ENCODE data around the gene BTRC. TPM values are rescaled to one million over a fixed set of nuclear protein-coding genes. Genes with fewer than 3 reads are reported as not detected.

BTRC gene
- total RNA-seq, 1 experiment from 2014 or later, result 5.7 TPM

- POLR2A ChIA-PET (ENCODE audit: unreplicated experiment), result no interaction called here
- no peak overlapping the region for H2AFZ ChIP-seq (ENCODE audit: low read length)
- H3K9ac ChIP-seq (ENCODE audit: low read length), result no peak overlapping the region
These were observed 43.3 kb upstream of the BTRC start for GRCh38 chr10:101310529-101311184.

GRCh38 chr10:101311185-101312066 is 42.5 kb upstream of the BTRC start:
- CTCF ChIA-PET, result no interaction called here
- H3K79me2 ChIP-seq (ENCODE audit: low read length), result no peaks in the 10 kb centered on the region
- H3K36me3 ChIP-seq (ENCODE audit: low read depth, low read length), result no peaks in the 10 kb centered on the region
- H3K9me2 ChIP-seq (replicated peaks; ENCODE audit: low read length), result no peaks in the 10 kb centered on the region
- POLR2A ChIA-PET (ENCODE audit: unreplicated experiment), result no interaction called here
- no peaks in the 10 kb centered on the region for H4K20me1 ChIP-seq (ENCODE audit: low read length)
- H3K27me3 ChIP-seq (ENCODE audit: low read length), result peaks cover 10% of the 10 kb centered on the region; the same call in 1 of the 2 replicates
- H3K9me3 ChIP-seq (ENCODE audit: low read length), result no peaks in the 10 kb centered on the region
- H3K4me1 ChIP-seq (ENCODE audit: insufficient read depth, low read length), result no peaks in the 10 kb centered on the region
- no peak overlapping the region for H3K4me2 ChIP-seq (ENCODE audit: low read length)
- H3K9ac ChIP-seq (ENCODE audit: low read length), result no peak overlapping the region
- TF ChIP-seq EZH2 (IDR thresholded peaks at IDR 0.05; ENCODE audit: low read length, unreplicated experiment) (no peak), EZH2phosphoT487 (IDR thresholded peaks at IDR 0.05; ENCODE audit: borderline replicate concordance, low read length) (no peak), CTCF (conservative IDR thresholded peaks at IDR 0.05; ENCODE audit: low read depth, low read length) (no peak)
- H3K4me3 ChIP-seq (ENCODE audit: low read length), result no peak overlapping the region
- no peak for ATAC-seq
- BruUV-seq (replicated peaks), result no TSS peak
- no peak overlapping the region for H2AFZ ChIP-seq (ENCODE audit: low read length)
- DNase-seq, result no peak
- no peak overlapping the region for H3K27ac ChIP-seq (ENCODE audit: low read length)
- H3F3A ChIP-seq (ENCODE audit: low read length, unreplicated experiment), result no peaks in the 10 kb centered on the region
- intact Hi-C loops (cut with micrococcal nuclease), result no loop called here

More at GRCh38 chr10:101310529-101311184, 43.3 kb upstream of the BTRC start:
- TF ChIP-seq CTCF (conservative IDR thresholded peaks at IDR 0.05; ENCODE audit: low read depth, low read length) (no peak), EZH2phosphoT487 (IDR thresholded peaks at IDR 0.05; ENCODE audit: borderline replicate concordance, low read length) (no peak)
- H3F3A ChIP-seq (ENCODE audit: low read length, unreplicated experiment), result no peaks in the 10 kb centered on the region
- intact Hi-C loops (cut with micrococcal nuclease), result no loop called here
- no TSS peak for BruUV-seq (replicated peaks)
- no peak overlapping the region for H3K4me3 ChIP-seq (ENCODE audit: low read length)
- ATAC-seq, result no peak
- H3K79me2 ChIP-seq (ENCODE audit: low read length), result no peaks in the 10 kb centered on the region
- H3K27ac ChIP-seq (ENCODE audit: low read length), result no peak overlapping the region
- DNase-seq, result no peak
- no peaks in the 10 kb centered on the region for H3K9me3 ChIP-seq (ENCODE audit: low read length)
- CTCF ChIA-PET, result no interaction called here
- H3K27me3 ChIP-seq (ENCODE audit: low read length), result peaks cover 10% of the 10 kb centered on the region; the same call in 1 of the 2 replicates
- H3K9me2 ChIP-seq (replicated peaks; ENCODE audit: low read length), result no peaks in the 10 kb centered on the region
- no peak overlapping the region for H3K4me2 ChIP-seq (ENCODE audit: low read length)
- no peaks in the 10 kb centered on the region for H3K4me1 ChIP-seq (ENCODE audit: insufficient read depth, low read length)
- H4K20me1 ChIP-seq (ENCODE audit: low read length), result no peaks in the 10 kb centered on the region
- H3K36me3 ChIP-seq (ENCODE audit: low read depth, low read length), result no peaks in the 10 kb centered on the region

Data from PC-3 (cell line).